CD4-positive, alpha-beta T cell treated with Interleukin-2 at 100 ng/mL for 4 hours (primary cell): Measurements from ENCODE around the gene GFPT1.

Source experiments
- DNase-seq: peaks from one replicate; pipeline ENCODE4 v3.0.0-alpha.2; 2020; ENCODE audit warnings: low spot score

The GFPT1 gene

GRCh38 chr2:69291004-69291650 is 95.9 kb downstream of the GFPT1 start:
- DNase-seq: no peak

- no peak for DNase-seq
These were observed 98.6 kb downstream of the GFPT1 start for GRCh38 chr2:69288429-69288828.

DNA sequence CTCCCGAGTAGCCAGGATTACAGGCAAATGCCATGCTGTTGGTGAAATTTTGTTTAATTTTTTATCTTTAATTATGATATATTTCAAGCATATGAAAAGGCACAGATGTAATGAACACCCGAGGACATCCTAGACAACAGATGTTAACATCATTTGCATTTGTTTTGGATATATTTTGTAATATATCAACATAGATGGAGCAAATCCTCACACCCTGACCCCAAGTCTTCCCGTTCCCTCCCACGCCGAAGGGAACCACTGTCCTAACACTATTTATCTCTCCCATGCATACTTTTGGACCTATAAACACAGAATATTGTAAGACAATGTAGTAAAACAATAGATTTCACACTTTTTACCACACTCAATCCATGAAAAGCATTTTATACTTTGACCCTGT is 99.5 kb downstream of the GFPT1 start:
- DNase-seq: no peak

DNA sequence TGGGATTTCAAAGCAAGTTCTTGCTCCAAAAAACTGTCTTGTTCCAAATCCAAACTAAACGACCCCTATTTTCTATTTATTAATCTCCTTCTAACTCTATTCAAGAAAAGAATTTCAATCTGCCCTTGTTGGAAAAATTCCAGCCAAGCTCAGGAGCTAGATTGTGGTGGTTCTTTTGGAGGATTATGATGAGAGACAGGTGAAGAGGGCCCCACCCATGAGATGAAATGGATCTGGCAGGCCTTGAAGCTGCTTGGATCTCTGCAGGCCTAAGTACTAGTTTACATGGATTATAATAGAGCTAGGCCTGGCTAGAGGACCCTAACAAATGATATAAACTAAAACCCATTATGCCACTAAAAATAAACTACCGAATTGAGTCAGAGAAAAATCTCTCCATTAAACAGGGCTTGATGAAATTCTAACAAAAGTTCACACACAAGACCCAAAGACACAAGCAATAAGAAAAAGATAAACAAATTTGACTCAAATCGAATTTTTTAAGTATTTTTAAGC is 101.6 kb downstream of the GFPT1 start:
- DNase-seq: no peak

- DNase-seq: no peak
These were observed 106.1 kb downstream of the GFPT1 start for GRCh38 chr2:69280796-69281412.

- DNase-seq: no peak
These were observed 106.9 kb downstream of the GFPT1 start for GRCh38 chr2:69279931-69280681.

GRCh38 chr2:69279211-69279610 is 107.8 kb downstream of the GFPT1 start:
- no peak for DNase-seq

DNA sequence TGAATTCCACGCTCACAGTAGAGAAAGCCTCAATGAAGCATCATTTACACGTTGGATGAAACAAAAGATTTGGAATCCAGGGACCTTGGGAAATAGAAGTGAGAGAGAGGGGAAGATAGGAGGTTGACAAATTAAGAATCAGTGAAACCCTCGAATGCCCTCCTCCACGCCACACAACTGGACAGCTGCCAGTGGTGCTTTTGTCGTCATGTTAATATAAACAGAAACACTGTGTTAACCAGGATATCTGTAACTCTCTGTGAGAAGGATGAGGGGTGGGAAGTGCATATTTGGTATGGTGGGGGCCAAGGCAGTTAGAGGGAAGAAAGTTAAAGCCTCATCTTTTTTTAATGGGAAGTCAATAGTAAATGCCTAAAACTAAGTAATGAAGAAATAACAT is 108.7 kb downstream of the GFPT1 start:
- DNase-seq: no peak

- no peak for DNase-seq
These were observed 111.5 kb downstream of the GFPT1 start for GRCh38 chr2:69275490-69275889.

DNA sequence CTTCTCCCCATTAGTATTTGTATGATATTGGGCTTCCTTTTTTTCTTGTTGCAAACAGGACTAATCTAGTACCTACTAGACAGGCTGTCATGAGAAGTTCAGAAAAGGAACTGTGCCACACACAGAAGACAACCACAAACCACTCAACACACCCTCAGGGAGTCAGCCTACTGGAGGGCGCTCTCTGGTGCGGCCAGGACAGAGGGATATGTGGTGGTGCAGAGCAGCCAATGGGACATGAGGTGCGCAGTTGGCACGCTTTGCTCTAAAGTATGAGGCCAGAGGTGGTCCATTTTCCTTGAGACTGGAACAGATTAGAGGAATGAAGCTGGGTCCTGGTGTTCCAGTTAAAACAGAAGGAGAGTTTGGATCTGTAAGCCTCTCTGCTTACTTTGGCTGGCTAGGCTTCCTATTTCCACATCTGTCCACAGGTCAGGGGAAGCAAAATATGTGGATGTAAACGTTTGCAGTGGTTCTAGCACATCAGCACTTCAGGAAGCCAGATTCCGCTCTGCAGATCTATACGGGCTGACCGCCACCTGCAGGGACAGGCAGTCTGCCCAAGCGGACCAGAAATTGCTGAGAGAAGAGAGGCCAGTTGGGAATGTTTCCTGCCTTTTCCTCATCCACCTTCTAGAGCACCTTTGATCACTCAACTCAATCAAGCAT is 114.1 kb downstream of the GFPT1 start:
- DNase-seq: no peak

DNA sequence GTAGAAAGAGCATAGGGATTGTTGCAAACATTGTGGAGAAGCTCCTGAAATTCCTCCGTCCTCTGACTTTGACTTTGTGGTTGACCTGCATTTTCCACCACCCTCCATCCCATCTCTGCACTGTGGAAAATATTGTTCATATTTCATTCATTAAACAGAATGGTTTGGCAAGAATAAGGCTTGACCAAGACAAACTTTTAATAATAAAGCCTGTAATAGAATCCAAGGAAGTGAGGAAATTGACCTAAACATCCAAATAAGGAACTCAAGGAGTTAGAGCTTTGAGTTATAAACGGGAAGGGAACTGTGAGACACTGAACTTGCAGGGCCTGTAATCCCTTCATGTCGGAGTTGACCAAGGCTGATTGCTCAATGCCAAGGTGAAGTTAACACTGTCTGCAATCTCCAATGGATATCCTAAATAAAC is 115.2 kb downstream of the GFPT1 start:
- no peak for DNase-seq
